ENCODE results near the gene MMP11.

The MMP11 gene

DNA sequence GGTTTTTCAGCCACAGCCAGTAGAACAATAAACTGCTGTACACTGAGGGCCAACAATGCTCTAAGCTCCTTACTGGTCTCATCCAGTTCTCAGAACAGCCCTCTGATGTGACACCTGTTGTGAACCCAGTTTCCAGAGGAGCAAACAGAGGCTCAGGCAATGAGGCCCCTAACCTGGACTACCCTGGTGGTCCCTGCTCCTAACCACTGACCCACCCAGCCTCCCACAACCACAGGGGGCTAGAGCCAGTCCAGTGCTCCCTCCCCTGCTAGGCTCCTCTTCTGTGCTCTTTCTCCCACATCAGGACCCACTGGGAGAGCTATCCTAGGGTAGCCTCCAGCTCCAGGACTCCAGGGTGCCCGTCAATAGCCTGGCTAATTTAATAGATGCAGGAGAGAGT is 10.1 kb downstream of the MMP11 start:
- no peak for ATAC-seq

DNA sequence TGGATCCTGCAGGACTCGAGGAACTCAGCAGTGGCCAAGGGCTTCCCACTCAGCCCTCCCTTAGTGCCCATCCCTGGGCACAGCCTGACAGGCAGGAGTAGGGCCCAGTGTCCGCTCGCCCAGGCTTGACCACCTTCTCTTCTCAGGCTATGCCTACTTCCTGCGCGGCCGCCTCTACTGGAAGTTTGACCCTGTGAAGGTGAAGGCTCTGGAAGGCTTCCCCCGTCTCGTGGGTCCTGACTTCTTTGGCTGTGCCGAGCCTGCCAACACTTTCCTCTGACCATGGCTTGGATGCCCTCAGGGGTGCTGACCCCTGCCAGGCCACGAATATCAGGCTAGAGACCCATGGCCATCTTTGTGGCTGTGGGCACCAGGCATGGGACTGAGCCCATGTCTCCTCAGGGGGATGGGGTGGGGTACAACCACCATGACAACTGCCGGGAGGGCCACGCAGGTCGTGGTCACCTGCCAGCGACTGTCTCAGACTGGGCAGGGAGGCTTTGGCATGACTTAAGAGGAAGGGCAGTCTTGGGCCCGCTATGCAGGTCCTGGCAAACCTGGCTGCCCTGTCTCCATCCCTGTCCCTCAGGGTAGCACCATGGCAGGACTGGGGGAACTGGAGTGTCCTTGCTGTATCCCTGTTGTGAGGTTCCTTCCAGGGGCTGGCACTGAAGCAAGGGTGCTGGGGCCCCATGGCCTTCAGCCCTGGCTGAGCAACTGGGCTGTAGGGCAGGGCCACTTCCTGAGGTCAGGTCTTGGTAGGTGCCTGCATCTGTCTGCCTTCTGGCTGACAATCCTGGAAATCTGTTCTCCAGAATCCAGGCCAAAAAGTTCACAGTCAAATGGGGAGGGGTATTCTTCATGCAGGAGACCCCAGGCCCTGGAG is 10.9 kb downstream of the MMP11 start:
- H3K9me3 Mint-ChIP-seq, result no peaks in the 10 kb centered on the region

More for the DNA sequence above, 10.1 kb downstream of the MMP11 start:
- Mint-ChIP-seq H3K36me3 (no peaks in the 10 kb centered on the region), H3K4me3 (no peak overlapping the region), H3K27me3 (no peaks in the 10 kb centered on the region), H3K9me3 (no peaks in the 10 kb centered on the region), H3K4me1 (peaks cover 12% of the 10 kb centered on the region), H3K27ac (peak overlapping the region; percentile 40)

DNA sequence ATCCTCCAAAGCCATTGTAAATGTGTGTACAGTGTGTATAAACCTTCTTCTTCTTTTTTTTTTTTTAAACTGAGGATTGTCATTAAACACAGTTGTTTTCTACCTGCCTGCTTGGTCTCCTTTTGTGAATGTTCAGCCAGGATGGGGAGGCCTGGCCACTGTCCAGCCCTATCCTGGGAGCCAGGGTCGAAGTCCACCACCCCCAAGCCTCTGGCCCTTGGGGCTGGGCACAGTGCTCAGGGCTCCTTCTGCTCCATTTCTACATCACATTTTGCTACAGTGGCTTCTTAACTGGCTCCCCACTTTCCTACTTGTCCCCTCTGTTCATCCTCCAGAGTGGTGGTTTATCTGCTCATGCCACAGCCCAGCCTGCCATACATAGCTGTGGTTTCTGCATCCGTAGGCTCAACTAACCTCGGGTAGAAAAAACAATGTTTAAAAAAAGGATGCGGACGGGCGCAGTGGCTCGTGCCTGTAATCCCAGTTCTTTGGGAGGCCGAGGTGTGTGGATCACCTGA is 11.6 kb downstream of the MMP11 start:
- Mint-ChIP-seq H3K4me3 (no peak overlapping the region), H3K9me3 (no peaks in the 10 kb centered on the region), H3K4me1 (peaks cover 24% of the 10 kb centered on the region), H3K27ac (no peak overlapping the region), H3K27me3 (no peaks in the 10 kb centered on the region), H3K36me3 (no peaks in the 10 kb centered on the region)
- no peak for ATAC-seq

More for the DNA sequence above, 10.9 kb downstream of the MMP11 start:
- Mint-ChIP-seq H3K27me3 (no peaks in the 10 kb centered on the region), H3K4me1 (peaks cover 16% of the 10 kb centered on the region), H3K27ac (no peak overlapping the region), H3K36me3 (no peaks in the 10 kb centered on the region), H3K4me3 (no peak overlapping the region)
- no peak for ATAC-seq

DNA sequence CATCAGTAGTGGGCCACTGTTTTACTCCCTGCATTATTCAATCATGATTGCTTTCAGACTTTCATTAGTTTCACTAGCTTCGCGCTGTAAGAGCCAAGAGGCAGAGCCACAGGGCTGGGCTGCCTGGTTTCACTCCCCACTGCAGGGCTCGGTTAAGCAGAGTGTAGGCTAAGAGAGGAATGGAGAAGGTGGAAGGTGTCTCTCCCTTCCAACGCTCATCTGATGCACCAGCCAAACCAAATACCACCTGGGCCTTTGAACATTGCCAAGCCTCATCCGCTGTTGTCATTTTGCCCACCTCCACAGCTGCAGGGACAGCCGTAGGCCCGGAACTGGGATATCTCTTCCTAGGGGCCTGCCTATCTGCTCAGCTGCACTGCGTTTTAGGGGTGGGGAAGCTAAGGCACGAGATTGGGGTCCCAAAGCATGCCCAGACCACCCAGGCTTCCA is 13.6 kb downstream of the MMP11 start:
- ATAC-seq, result no peak
- Mint-ChIP-seq H3K4me1 (peaks cover 28% of the 10 kb centered on the region), H3K27me3 (no peaks in the 10 kb centered on the region), H3K36me3 (peaks cover 8% of the 10 kb centered on the region), H3K4me3 (peak overlapping the region; percentile 87), H3K9me3 (no peaks in the 10 kb centered on the region), H3K27ac (peak overlapping the region; percentile 86)

DNA sequence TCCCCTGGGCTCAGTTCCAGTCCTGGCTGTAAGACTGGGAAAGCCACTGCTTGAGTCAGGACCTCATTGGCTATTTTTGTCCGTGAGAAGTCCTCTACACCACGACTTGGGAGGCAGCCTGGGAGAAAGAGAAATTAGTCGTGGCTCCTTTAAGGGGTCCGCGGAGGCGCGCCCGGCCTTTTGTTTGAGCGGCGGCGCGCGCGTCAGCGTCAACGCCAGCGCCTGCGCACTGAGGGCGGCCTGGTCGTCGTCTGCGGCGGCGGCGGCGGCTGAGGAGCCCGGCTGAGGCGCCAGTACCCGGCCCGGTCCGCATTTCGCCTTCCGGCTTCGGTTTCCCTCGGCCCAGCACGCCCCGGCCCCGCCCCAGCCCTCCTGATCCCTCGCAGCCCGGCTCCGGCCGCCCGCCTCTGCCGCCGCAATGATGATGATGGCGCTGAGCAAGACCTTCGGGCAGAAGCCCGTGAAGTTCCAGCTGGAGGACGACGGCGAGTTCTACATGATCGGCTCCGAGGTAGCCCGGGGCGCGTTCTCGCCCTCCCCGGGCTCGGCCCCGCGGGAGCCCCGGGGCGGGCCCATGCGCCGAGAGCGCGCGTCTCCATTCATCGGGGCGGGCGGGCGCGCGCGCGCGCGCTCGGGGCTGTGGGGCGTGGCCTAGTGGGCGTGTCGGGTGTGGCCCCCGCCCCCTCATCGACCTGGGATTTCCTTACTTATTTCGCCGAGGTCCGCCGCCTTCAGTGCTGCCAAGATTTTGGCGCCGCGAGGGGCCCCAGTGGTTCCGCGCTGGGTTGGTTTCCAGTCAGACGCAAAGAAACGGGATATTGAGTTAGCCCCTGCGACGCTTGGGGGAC is 14.3 kb downstream of the MMP11 start, which contains the start of gene SMARCB1:
TSS of gene SMARCB1 (plus strand) at position 215 of the 848 bp plus-strand sequence. CDS start at position 419, 204 bp downstream.
- peak; percentile 91 for ATAC-seq
- Mint-ChIP-seq H3K27ac (peak within 1 kb of the TSS; percentile 86), H3K4me1 (peaks cover 28% of the 10 kb centered on the region), H3K9me3 (no peaks in the 10 kb centered on the region), H3K36me3 (peaks cover 10% of the 10 kb centered on the region), H3K4me3 (peak within 1 kb of the TSS; percentile 87), H3K27me3 (no peaks in the 10 kb centered on the region)

DNA sequence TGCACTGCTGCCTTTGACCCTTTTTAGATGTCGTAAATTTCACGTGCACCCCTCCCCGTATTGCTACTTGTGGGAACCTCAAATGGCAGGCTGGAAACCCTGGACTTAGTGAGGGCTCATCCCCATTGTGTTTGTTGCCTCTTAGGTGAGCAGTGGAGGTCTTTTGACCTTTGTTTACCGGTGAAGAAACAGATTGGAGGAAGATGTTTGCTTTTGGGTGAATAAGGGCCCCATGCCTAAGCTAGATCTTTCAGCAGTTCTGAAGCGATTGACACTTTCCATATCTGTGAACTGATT is 14.9 kb downstream of the MMP11 start:
- H3K27ac Mint-ChIP-seq, result peak overlapping the region; percentile 86
- H3K9me3 Mint-ChIP-seq, result no peaks in the 10 kb centered on the region
- peak overlapping the region; percentile 87 for H3K4me3 Mint-ChIP-seq
- H3K4me1 Mint-ChIP-seq, result peaks cover 34% of the 10 kb centered on the region
- peaks cover 16% of the 10 kb centered on the region for H3K36me3 Mint-ChIP-seq
- no peaks in the 10 kb centered on the region for H3K27me3 Mint-ChIP-seq
- ATAC-seq, result peak; percentile 29

DNA sequence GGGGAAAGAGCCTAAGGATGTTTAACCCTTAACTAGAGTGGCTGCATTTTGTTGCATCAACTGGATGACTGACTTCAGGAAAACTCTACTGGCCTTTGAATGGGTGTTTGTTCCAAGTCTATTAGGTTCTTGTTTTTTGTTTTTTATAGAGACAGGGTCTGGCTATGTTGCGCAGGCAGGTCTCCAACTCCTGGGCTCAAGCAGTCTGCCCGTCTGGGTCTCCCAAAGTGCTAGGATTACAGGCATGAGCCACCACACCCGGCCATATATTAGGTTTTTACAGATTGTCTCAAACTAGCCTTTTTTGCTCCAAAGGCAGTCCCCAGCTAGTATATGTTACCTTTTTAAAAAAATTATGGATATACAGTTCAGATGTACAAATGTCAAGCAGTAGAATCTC is 15.3 kb downstream of the MMP11 start:
- no peaks in the 10 kb centered on the region for H3K9me3 Mint-ChIP-seq
- peak overlapping the region; percentile 87 for H3K4me3 Mint-ChIP-seq
- H3K36me3 Mint-ChIP-seq, result peaks cover 19% of the 10 kb centered on the region
- peak overlapping the region; percentile 86 for H3K27ac Mint-ChIP-seq
- peaks cover 37% of the 10 kb centered on the region for H3K4me1 Mint-ChIP-seq
- H3K27me3 Mint-ChIP-seq, result no peaks in the 10 kb centered on the region
- no peak for ATAC-seq

DNA sequence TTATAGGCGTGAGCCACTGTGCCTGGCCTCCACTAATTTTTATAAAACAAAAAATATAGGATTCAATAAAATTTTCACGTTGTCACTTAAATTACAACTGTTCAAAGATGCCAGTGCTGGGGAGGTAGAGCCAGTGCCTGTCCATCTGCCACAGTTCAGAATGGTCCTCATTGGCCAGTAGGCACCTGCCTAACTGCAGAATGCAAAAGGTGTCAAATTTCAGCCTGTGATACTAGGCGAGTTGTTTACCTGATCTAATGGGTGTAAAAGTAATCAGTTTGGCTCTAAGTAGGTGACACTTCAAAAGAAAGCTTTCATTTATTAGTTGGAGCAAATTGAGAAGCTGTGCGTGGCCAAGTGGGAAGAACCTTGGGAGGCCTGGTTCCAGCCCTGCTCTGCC is 16.5 kb downstream of the MMP11 start:
- H3K27me3 Mint-ChIP-seq, result no peaks in the 10 kb centered on the region
- H3K27ac Mint-ChIP-seq, result peak overlapping the region; percentile 60
- no peaks in the 10 kb centered on the region for H3K9me3 Mint-ChIP-seq
- H3K4me1 Mint-ChIP-seq, result peaks cover 43% of the 10 kb centered on the region
- peak overlapping the region; percentile 55 for H3K4me3 Mint-ChIP-seq
- ATAC-seq, result no peak
- peaks cover 28% of the 10 kb centered on the region for H3K36me3 Mint-ChIP-seq

DNA sequence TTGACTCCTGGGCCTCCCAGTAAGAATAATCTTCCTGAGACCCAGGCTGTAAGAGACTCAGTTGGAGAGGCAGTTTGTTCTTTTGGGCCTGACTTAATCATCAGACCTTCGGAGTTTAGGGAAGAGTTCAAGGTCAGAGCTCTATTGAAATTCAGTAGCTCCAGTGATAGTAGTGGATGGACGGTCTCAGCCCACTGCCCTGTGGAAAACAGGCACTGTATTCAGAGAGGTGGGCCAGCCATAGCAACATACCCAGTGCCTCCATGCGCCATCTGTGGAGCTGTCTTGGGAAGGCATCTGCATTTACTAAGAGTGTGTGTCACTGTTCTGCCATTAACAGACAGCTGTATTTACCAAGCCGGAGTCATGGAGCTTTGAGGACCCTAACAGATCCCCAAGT is 17.0 kb downstream of the MMP11 start:
- peaks cover 33% of the 10 kb centered on the region for H3K36me3 Mint-ChIP-seq
- no peak overlapping the region for H3K4me3 Mint-ChIP-seq
- no peak for ATAC-seq
- no peaks in the 10 kb centered on the region for H3K27me3 Mint-ChIP-seq
- peak overlapping the region; percentile 60 for H3K27ac Mint-ChIP-seq
- H3K4me1 Mint-ChIP-seq, result peaks cover 43% of the 10 kb centered on the region
- no peaks in the 10 kb centered on the region for H3K9me3 Mint-ChIP-seq

DNA sequence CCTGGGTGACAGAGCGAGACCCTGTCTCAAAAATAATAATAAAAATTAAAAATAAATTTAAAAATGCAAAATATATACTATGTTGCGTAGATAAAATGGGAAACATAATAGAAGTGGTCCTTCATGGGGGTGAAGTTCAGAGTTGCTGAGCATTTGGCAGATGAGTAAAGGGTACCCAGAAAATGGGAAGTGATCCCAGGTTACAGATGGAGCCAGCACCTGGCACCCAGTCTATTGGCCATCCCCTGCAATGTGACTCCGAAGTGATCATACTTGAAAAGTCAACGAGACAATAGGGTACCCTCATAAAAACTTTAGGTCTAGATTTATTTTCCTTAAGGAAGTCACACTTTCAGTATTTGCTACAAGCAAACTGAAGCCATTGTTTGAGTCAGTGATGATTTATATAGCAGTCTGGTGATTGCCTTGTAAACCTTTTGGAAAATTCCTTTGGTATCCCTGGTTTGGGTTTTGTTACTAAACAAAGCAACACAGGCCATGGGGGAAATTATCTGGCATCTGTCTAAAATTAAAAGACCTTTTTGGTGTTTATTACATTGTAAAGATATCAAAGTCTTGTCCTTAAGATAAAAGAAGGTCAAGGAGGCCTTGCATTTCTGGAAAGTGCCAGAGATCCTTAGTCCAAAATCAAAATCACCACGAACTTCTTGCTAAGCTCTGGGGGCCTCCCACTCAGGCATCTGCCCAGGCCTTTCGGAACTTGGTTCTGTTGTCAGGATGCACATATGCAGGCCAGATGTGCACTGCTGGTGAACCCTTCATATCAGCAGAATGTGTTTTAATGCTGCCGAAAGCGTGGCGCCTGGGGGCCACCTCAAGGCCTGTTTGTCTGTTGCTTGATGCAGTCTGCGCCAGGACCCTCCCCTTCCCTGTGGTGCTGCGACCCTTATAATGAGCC is 18.4 kb downstream of the MMP11 start:
- Mint-ChIP-seq H3K27me3 (no peaks in the 10 kb centered on the region), H3K36me3 (peaks cover 38% of the 10 kb centered on the region), H3K4me1 (peaks cover 43% of the 10 kb centered on the region), H3K27ac (no peak overlapping the region), H3K4me3 (no peak overlapping the region), H3K9me3 (no peaks in the 10 kb centered on the region)
- ATAC-seq, result no peak

DNA sequence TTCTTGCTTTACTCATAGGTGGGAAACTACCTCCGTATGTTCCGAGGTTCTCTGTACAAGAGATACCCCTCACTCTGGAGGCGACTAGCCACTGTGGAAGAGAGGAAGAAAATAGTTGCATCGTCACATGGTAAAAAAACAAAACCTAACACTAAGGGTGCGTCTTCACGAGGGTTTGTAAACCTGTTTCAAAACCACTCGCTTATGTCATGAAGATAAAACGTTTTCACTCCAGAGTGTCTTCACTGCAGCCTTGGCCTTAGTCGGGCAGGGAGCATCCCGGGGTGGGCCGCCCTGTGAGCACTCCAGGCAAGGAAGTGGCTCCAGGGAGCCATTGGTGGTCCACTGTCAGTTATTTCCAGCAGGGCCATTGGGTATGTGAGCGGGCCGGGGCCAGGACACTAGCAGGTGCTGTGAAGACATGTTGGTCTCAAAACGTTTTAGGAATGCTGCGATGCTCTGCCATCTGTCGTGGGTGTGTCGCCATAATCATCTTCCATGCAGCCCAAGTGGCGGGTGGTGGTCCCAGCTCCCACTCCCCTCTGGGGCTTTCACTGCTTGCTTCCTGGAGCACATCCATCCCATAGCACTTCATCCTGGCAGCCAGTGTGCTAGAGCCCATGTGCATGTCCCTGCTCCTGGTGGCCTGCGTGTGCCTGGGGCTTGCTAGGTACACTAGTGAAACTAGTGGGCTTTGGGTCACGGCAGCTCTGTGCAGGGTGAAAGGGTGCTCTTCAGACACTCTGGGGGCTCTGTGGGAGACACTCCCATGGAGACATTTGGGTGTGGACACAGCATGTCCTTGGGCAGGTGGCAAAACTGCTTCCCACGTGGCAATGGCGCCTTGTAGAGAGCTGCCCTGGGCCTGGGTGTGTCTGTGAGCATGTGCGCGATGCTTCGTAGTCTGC is 19.3 kb downstream of the MMP11 start:
- H3K27ac Mint-ChIP-seq, result peak overlapping the region; percentile 50
- H3K4me1 Mint-ChIP-seq, result peaks cover 41% of the 10 kb centered on the region
- ATAC-seq, result no peak
- H3K9me3 Mint-ChIP-seq, result no peaks in the 10 kb centered on the region
- peaks cover 47% of the 10 kb centered on the region for H3K36me3 Mint-ChIP-seq
- H3K4me3 Mint-ChIP-seq, result no peak overlapping the region
- H3K27me3 Mint-ChIP-seq, result no peaks in the 10 kb centered on the region

DNA sequence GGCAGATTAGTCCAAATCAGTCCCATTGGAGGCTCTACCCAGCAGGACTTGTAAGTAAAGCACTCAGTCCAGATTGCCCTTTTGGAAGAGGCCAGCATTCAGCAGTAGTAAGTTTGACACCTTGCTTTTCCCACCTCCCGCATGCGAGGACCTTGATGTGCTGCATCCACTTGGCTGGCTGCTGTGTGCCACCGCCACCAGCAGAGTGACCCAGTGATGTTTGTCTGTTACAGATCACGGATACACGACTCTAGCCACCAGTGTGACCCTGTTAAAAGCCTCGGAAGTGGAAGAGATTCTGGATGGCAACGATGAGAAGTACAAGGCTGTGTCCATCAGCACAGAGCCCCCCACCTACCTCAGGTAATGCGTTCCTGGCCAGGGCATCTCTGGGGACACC is 20.7 kb downstream of the MMP11 start:
- peak overlapping the region; percentile 50 for H3K27ac Mint-ChIP-seq
- no peak overlapping the region for H3K4me3 Mint-ChIP-seq
- ATAC-seq, result no peak
- H3K9me3 Mint-ChIP-seq, result no peaks in the 10 kb centered on the region
- H3K27me3 Mint-ChIP-seq, result no peaks in the 10 kb centered on the region
- H3K36me3 Mint-ChIP-seq, result peaks cover 53% of the 10 kb centered on the region
- H3K4me1 Mint-ChIP-seq, result peaks cover 43% of the 10 kb centered on the region

DNA sequence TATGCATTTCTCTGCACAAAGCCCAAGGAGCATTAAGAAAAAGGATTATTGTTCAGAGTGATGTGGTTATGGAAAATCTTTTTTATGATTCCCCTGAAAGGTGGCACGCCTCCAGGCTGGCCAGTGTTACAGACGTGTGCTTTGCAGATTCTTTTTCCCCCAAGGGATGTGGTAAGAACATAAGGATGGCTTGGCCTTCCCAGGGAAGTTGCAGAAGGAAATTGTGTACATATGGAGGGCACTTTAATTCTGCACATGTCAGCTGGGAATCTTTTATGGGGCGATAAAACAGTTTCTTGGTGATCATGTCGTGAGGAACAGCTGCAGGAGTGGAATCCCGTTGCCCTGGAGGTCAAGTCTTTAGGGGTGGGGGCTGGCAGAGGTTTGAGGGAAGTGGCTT is 23.8 kb downstream of the MMP11 start:
- ATAC-seq, result no peak
- Mint-ChIP-seq H3K4me1 (peaks cover 56% of the 10 kb centered on the region), H3K9me3 (no peaks in the 10 kb centered on the region), H3K27me3 (no peaks in the 10 kb centered on the region), H3K36me3 (peaks cover 55% of the 10 kb centered on the region), H3K4me3 (no peak overlapping the region), H3K27ac (peak overlapping the region; percentile 76)
